ENCODE results near the gene RASA2.
"Not testable (repeated sequence)": the region's sequence is repeated elsewhere in the genome, so short reads cannot be mapped to it uniquely, and the experiment has no call there.

Gene RASA2

GRCh38 chr3:141456301-141456625 lies 30.6 kb upstream of the RASA2 start:
- no peak for DNase-seq (ENCODE audit: low read depth in 2 of 2)

- no peak for DNase-seq (ENCODE audit: low read depth in 2 of 2)
Measured at GRCh38 chr3:141457624-141458236, 29.1 kb upstream of the RASA2 start.

GRCh38 chr3:141459008-141459407 lies 27.8 kb upstream of the RASA2 start:
- DNase-seq (ENCODE audit: low read depth in 2 of 2): no peak

- DNase-seq (ENCODE audit: low read depth in 2 of 2): peak; percentile 78 to 90
Measured at GRCh38 chr3:141460097-141460704, 26.6 kb upstream of the RASA2 start.

GRCh38 chr3:141462176-141462859 lies 24.5 kb upstream of the RASA2 start:
- DNase-seq (ENCODE audit: low read depth in 2 of 2): no peak

- no peak for DNase-seq (ENCODE audit: low read depth in 2 of 2)
Measured at GRCh38 chr3:141465221-141465620, 21.6 kb upstream of the RASA2 start.

GRCh38 chr3:141466633-141467169 lies 20.1 kb upstream of the RASA2 start:
- DNase-seq (ENCODE audit: low read depth in 2 of 2): no peak

- no peak for DNase-seq (ENCODE audit: low read depth in 2 of 2)
Measured at GRCh38 chr3:141469720-141470119, 17.1 kb upstream of the RASA2 start.

- DNase-seq (ENCODE audit: low read depth in 2 of 2): no peak
Measured at GRCh38 chr3:141471160-141471559, 15.7 kb upstream of the RASA2 start.

GRCh38 chr3:141476033-141476432 lies 10.8 kb upstream of the RASA2 start:
- no peak for DNase-seq (ENCODE audit: low read depth in 2 of 2)

GRCh38 chr3:141477224-141477623 lies 9.6 kb upstream of the RASA2 start:
- no peak for DNase-seq (ENCODE audit: low read depth in 2 of 2)

GRCh38 chr3:141478139-141478538 lies 8.7 kb upstream of the RASA2 start:
- DNase-seq (ENCODE audit: low read depth in 2 of 2): no peak

- not testable (repeated sequence) for DNase-seq (ENCODE audit: low read depth in 2 of 2)
Measured at GRCh38 chr3:141478840-141479239, 8.0 kb upstream of the RASA2 start.

- no peak for DNase-seq (ENCODE audit: low read depth in 2 of 2)
Measured at GRCh38 chr3:141482245-141482922, 4.4 kb upstream of the RASA2 start.

- DNase-seq (ENCODE audit: low read depth in 2 of 2): no peak
Measured at GRCh38 chr3:141484701-141485287, 2.0 kb upstream of the RASA2 start.

GRCh38 chr3:141485641-141486495 lies 959 bp upstream of the RASA2 start:
- no peak for DNase-seq (ENCODE audit: low read depth in 2 of 2)

- DNase-seq (ENCODE audit: low read depth in 2 of 2): no peak
Measured at GRCh38 chr3:141486496-141486745, 406 bp upstream of the RASA2 start.

- DNase-seq (ENCODE audit: low read depth in 2 of 2): peak; percentile 64 to 81
Measured at GRCh38 chr3:141487521-141488252, 860 bp downstream of the RASA2 start.

- no peak for DNase-seq (ENCODE audit: low read depth in 2 of 2)
Measured at GRCh38 chr3:141489203-141489602, 2.4 kb downstream of the RASA2 start.

GRCh38 chr3:141491081-141491480 lies 4.3 kb downstream of the RASA2 start:
- no peak for DNase-seq (ENCODE audit: low read depth in 2 of 2)

- DNase-seq (ENCODE audit: low read depth in 2 of 2): no peak
Measured at GRCh38 chr3:141491929-141492328, 5.1 kb downstream of the RASA2 start.

Measured in stimulated activated CD4-positive, alpha-beta T cell treated with anti-CD3 and anti-CD28 coated beads, Interleukin-12 subunit alpha, Interleukin-12 subunit beta, amount 100 ng/mL, for 24 hours (primary cell).